Measurements from ENCODE around the gene FKBP8. TPM values are rescaled to one million over a fixed set of nuclear protein-coding genes. Genes with fewer than 3 reads are reported as not detected.
A peak's percentile ranks its signal among the peaks of the same experiment; 100 is the strongest.

FKBP8 gene
- total and polyA plus RNA-seq, 12 donors: 26.3 to 816 (median 265) TPM

- Histone ChIP-seq H3K4me1 (replicated peaks in 1 of 2) (peaks cover 19 to 84% of the 10 kb centered on the region in 2 donors), H3K36me3 (replicated peaks in 1 of 2) (no peaks in the 10 kb centered on the region), H3K27ac (peak overlapping the region in 2 of 5 donors; percentile 76 to 88), H3K27me3 (no peaks in the 10 kb centered on the region), H3K4me3 (no peak overlapping the region), H3K9me3 (replicated peaks in 1 of 3) (no peaks in the 10 kb centered on the region)
- no peak for TF ChIP-seq CTCF (IDR thresholded peaks at IDR 0.05)
- intact Hi-C loops (cut with DNase I): no loop called here
- DNase-seq: no peak
- WGBS, 4 donors: 85 to 95% (median 91%) methylated on average over 11 to 13 of the region's 13 CpGs
These were observed 42.0 kb downstream of the FKBP8 start for GRCh38 chr19:18501351-18501750.

- Histone ChIP-seq H3K4me1 (replicated peaks in 1 of 2) (peaks cover 14 to 84% of the 10 kb centered on the region in 2 donors), H3K27me3 (no peaks in the 10 kb centered on the region), H3K36me3 (replicated peaks in 1 of 2) (no peaks in the 10 kb centered on the region), H3K27ac (peak overlapping the region in 2 of 5 donors; percentile 32 to 88), H3K4me3 (no peak overlapping the region), H3K9me3 (replicated peaks in 1 of 3) (no peaks in the 10 kb centered on the region)
- no peak for TF ChIP-seq POLR2A (IDR thresholded peaks at IDR 0.05)
- TF ChIP-seq CTCF (IDR thresholded peaks at IDR 0.05): no peak
- intact Hi-C loops (cut with DNase I): no loop called here
- WGBS, 4 donors: 66 to 81% (median 77%) methylated on average over 5 to 11 of the region's 11 CpGs
- no peak for DNase-seq
These were observed 42.6 kb downstream of the FKBP8 start for GRCh38 chr19:18500799-18501198.

GRCh38 chr19:18500376-18500775, 43.0 kb downstream of the FKBP8 start:
- TF ChIP-seq CTCF (IDR thresholded peaks at IDR 0.05) (no peak), POLR2A (IDR thresholded peaks at IDR 0.05) (no peak)
- Histone ChIP-seq H3K27ac (peak overlapping the region in 2 of 5 donors; percentile 32 to 88), H3K27me3 (no peaks in the 10 kb centered on the region), H3K9me3 (replicated peaks in 1 of 3) (no peaks in the 10 kb centered on the region), H3K4me1 (replicated peaks in 1 of 2) (peaks cover 12 to 84% of the 10 kb centered on the region in 2 donors), H3K36me3 (replicated peaks in 1 of 2) (no peaks in the 10 kb centered on the region), H3K4me3 (no peak overlapping the region)
- WGBS, 4 donors: 60 to 65% (median 64%) methylated on average over 6 to 7 of the region's 7 CpGs
- intact Hi-C loops (cut with DNase I): no loop called here
- DNase-seq: no peak

- no peak overlapping the region for H3K4me3 ChIP-seq
These were observed 44.2 kb downstream of the FKBP8 start for GRCh38 chr19:18499055-18499775.

More at GRCh38 chr19:18499055-18499775, 44.2 kb downstream of the FKBP8 start:
- peaks cover 8 to 83% of the 10 kb centered on the region in 2 donors for H3K4me1 ChIP-seq (replicated peaks in 1 of 2)
- intact Hi-C loops (cut with DNase I): no loop called here
- no peaks in the 10 kb centered on the region for H3K36me3 ChIP-seq (replicated peaks in 1 of 2)
- H3K27ac ChIP-seq: peak overlapping the region in 3 of 5 donors; percentile 9 to 88 (median 32)
- no peaks in the 10 kb centered on the region for H3K9me3 ChIP-seq (replicated peaks in 1 of 3)
- DNase-seq: no peak
- no peak for TF ChIP-seq POLR2A (IDR thresholded peaks at IDR 0.05)
- TF ChIP-seq CTCF (IDR thresholded peaks at IDR 0.05): no peak
- 70 to 87% (median 79%) methylated on average over 6 to 7 of the region's 7 CpGs for WGBS, 4 donors
- no peaks in the 10 kb centered on the region for H3K27me3 ChIP-seq

Data from adrenal gland (tissue), 12 donors.